HEK293 (cell line): Measurements from ENCODE around the gene AP5Z1.

ENCODE experiments used
- CTCF ChIP-seq: fragments of 450-650 bp; formaldehyde crosslinking; IDR thresholded peaks from 2 replicates; pipeline ENCODE4 v1.5.1; 2016; ENCODE audit warnings: missing biosample characterization, missing genetic modification characterization
- KLF7 ChIP-seq: fragments of 450-650 bp; formaldehyde crosslinking; IDR thresholded peaks from 2 replicates; pipeline ENCODE4 v1.5.1; 2016; ENCODE audit warnings: missing biosample characterization, missing genetic modification characterization, borderline replicate concordance
- ZNF132 ChIP-seq: fragments of 450-650 bp; formaldehyde crosslinking; IDR thresholded peaks from 2 replicates; pipeline ENCODE4 v1.5.1; 2017; ENCODE audit warnings: missing biosample characterization, missing genetic modification characterization, borderline replicate concordance
- ZNF324 ChIP-seq: fragments of 450-650 bp; formaldehyde crosslinking; IDR thresholded peaks from 2 replicates; pipeline ENCODE4 v1.5.1; 2016; ENCODE audit warnings: missing biosample characterization, missing genetic modification characterization
- ZNF558 ChIP-seq: fragments of 450-650 bp; formaldehyde crosslinking; IDR thresholded peaks from 2 replicates; pipeline ENCODE4 v1.5.1; 2016; ENCODE audit warnings: missing biosample characterization, missing genetic modification characterization
- TF ChIP-seq, protein P1 (sequence below): fragments of 450-650 bp; formaldehyde crosslinking; IDR thresholded peaks from 2 replicates; pipeline ENCODE4 v1.5.1; 2016; ENCODE audit warnings: missing biosample characterization, missing genetic modification characterization

DNA sequence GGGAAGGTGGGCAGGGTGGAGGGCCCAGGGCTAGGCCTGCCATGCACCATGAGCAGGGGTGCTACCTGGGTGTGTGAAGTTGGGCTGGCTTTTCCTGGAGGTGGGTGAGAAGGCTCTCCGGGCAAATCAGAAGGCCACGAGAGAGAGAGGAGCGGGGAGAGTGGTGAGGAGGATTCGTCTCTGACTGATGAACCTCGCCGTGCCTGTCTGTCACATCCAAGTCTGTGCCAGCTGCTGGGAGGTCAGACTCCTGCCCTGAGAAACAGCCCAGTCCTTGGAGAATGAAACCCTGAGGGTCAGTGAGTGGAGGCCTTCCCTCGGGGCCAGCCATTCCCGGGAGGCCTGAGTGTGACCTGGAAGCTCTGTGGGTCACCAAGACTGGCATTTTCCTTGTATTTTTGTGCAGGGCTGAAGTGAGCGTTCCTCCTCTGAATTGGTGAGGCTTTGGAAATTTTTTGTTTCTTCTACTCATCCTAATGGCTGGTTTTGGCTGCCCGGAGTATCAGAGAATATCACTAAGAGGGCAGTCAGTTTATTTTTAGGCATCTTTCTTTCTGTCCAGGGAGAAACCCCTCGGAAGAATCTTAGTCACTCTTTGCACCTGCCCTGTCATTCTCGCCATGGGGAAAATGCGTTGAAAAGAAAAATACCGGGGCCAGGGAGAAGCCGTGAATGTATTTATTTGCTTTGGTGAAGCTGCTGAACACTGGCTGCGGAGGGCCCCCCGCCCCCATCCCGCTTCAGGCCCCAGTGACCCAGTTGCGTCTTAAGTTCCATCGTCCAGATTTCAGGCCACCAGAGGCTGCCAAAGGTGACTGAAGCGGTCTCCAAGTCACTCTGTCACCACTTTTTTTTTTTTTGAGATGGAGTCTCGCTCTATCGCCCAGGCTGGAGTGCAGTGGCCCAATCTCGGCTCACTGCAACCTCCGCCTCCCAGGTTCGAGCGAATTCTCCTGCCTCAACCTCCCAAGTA, 6.5 kb upstream of the AP5Z1 start:
- TF ChIP-seq ZNF132 (tag by site-specific recombination) (no peak), KLF7 (no peak), ZNF324 (tag by site-specific recombination) (no peak), CTCF (tag by site-specific recombination) (no peak), ZNF558 (tag by site-specific recombination) (no peak)
- TF ChIP-seq, protein P1, sequence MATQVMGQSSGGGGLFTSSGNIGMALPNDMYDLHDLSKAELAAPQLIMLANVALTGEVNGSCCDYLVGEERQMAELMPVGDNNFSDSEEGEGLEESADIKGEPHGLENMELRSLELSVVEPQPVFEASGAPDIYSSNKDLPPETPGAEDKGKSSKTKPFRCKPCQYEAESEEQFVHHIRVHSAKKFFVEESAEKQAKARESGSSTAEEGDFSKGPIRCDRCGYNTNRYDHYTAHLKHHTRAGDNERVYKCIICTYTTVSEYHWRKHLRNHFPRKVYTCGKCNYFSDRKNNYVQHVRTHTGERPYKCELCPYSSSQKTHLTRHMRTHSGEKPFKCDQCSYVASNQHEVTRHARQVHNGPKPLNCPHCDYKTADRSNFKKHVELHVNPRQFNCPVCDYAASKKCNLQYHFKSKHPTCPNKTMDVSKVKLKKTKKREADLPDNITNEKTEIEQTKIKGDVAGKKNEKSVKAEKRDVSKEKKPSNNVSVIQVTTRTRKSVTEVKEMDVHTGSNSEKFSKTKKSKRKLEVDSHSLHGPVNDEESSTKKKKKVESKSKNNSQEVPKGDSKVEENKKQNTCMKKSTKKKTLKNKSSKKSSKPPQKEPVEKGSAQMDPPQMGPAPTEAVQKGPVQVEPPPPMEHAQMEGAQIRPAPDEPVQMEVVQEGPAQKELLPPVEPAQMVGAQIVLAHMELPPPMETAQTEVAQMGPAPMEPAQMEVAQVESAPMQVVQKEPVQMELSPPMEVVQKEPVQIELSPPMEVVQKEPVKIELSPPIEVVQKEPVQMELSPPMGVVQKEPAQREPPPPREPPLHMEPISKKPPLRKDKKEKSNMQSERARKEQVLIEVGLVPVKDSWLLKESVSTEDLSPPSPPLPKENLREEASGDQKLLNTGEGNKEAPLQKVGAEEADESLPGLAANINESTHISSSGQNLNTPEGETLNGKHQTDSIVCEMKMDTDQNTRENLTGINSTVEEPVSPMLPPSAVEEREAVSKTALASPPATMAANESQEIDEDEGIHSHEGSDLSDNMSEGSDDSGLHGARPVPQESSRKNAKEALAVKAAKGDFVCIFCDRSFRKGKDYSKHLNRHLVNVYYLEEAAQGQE, result no peak
